ENCODE measurements around the gene VCAN.

The VCAN gene

DNA sequence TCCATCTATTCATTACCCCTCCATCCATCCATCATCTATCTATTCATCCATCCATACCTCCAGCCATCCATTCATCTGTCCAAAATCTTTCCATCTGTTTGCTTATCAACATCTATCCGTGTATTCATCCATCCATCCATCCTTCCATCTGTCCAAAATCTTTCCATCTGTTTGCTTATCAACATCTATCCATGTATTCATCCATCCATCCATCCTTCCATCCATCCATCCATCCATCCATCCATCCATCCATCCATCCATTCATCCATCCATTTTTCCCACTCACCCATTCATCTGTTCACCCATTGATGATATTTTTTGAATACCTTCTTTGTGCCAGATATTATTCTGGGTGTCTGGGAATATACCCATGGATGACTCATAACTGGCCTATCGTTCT, 12.8 kb downstream of the VCAN start:
- TF ChIP-seq, protein P1, sequence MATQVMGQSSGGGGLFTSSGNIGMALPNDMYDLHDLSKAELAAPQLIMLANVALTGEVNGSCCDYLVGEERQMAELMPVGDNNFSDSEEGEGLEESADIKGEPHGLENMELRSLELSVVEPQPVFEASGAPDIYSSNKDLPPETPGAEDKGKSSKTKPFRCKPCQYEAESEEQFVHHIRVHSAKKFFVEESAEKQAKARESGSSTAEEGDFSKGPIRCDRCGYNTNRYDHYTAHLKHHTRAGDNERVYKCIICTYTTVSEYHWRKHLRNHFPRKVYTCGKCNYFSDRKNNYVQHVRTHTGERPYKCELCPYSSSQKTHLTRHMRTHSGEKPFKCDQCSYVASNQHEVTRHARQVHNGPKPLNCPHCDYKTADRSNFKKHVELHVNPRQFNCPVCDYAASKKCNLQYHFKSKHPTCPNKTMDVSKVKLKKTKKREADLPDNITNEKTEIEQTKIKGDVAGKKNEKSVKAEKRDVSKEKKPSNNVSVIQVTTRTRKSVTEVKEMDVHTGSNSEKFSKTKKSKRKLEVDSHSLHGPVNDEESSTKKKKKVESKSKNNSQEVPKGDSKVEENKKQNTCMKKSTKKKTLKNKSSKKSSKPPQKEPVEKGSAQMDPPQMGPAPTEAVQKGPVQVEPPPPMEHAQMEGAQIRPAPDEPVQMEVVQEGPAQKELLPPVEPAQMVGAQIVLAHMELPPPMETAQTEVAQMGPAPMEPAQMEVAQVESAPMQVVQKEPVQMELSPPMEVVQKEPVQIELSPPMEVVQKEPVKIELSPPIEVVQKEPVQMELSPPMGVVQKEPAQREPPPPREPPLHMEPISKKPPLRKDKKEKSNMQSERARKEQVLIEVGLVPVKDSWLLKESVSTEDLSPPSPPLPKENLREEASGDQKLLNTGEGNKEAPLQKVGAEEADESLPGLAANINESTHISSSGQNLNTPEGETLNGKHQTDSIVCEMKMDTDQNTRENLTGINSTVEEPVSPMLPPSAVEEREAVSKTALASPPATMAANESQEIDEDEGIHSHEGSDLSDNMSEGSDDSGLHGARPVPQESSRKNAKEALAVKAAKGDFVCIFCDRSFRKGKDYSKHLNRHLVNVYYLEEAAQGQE (IDR thresholded peaks at IDR 0.05; ENCODE audit: insufficient read depth in 1 of 2, low read depth in 2 of 2, low read length in 2 of 2) = no peak
- TF ChIP-seq POLR2AphosphoS5 (IDR thresholded peaks at IDR 0.05; ENCODE audit: low read depth, low read length) = no peak
- TF ChIP-seq TAF1 (IDR thresholded peaks at IDR 0.05; ENCODE audit: borderline replicate concordance, insufficient read depth, low read length) = no peak
- no peak for TF ChIP-seq SIN3A (IDR thresholded peaks at IDR 0.05; ENCODE audit: borderline replicate concordance, insufficient read depth, low read length)
- no peak for TF ChIP-seq FOXP2 (optimal IDR thresholded peaks at IDR 0.05; ENCODE audit: borderline replicate concordance, extremely low read depth, extremely low read length, insufficient read depth)

DNA sequence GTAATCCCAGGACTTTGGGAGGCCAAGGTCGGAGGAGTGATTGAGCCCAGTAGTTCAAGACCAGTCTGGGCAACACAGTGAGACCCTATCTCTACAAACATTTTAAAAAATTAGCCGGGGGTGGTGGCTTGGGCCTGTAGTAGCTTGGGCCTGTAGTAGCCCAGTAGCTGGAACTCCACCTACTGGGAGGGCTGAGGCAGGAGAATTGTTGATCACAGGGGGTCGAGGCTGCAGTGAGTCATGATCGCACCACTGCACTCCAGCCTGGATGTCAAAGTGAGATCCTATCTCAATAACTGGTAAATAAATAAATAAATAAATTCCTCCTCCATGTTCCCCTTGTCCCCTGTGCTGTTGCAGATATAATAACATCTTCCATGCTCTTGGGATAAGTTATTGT, 14.3 kb downstream of the VCAN start:
- TF ChIP-seq FOXP2 (optimal IDR thresholded peaks at IDR 0.05; ENCODE audit: borderline replicate concordance, extremely low read depth, extremely low read length, insufficient read depth) (no peak), TAF1 (IDR thresholded peaks at IDR 0.05; ENCODE audit: borderline replicate concordance, insufficient read depth, low read length) (no peak), POLR2AphosphoS5 (IDR thresholded peaks at IDR 0.05; ENCODE audit: low read depth, low read length) (no peak), SIN3A (IDR thresholded peaks at IDR 0.05; ENCODE audit: borderline replicate concordance, insufficient read depth, low read length) (no peak)
- TF ChIP-seq, protein P1 (IDR thresholded peaks at IDR 0.05; ENCODE audit: insufficient read depth in 1 of 2, low read depth in 2 of 2, low read length in 2 of 2) = no peak

DNA sequence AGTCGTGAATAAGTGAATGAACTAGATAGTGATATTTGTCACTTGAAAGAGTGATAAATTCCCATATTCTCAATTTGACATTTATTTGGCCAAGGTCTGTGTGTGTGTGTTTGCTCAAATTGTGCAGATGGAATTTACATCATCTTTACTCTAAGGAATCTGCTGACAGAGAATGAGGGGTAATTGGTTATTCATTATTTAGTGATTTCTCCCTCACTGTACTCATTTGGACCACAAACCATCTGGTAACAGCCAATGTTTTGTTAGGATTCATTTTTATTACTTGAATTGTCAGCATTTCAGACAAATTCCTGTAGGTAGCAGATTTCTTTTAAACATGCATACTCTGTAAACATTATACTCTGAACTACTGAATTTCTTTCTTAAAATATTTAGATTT, 15.6 kb downstream of the VCAN start:
- TF ChIP-seq POLR2AphosphoS5 (IDR thresholded peaks at IDR 0.05; ENCODE audit: low read depth, low read length) (no peak), SIN3A (IDR thresholded peaks at IDR 0.05; ENCODE audit: borderline replicate concordance, insufficient read depth, low read length) (no peak), FOXP2 (optimal IDR thresholded peaks at IDR 0.05; ENCODE audit: borderline replicate concordance, extremely low read depth, extremely low read length, insufficient read depth) (no peak), TAF1 (IDR thresholded peaks at IDR 0.05; ENCODE audit: borderline replicate concordance, insufficient read depth, low read length) (no peak)
- TF ChIP-seq, protein P1 (IDR thresholded peaks at IDR 0.05; ENCODE audit: insufficient read depth in 1 of 2, low read depth in 2 of 2, low read length in 2 of 2) = no peak

DNA sequence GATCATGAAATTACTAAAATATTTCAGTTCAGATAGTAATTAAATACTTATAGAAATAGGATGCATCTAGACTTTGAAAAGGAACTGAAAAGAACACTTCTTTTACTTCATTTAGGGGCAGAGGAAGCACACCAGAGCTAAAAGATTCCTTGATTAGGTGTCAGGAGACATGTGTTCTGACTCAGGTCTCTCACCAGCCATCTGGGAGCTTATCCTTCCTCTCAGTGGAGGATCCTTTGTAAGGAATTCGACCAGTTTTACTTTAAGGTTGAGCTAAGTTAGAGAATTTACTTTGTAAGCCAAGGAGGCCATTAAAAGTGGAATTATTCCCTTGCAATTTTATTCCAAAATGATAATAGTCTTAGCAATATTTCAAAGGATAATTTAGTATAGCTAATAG, 16.7 kb downstream of the VCAN start:
- TF ChIP-seq POLR2AphosphoS5 (IDR thresholded peaks at IDR 0.05; ENCODE audit: low read depth, low read length) = no peak
- no peak for TF ChIP-seq SIN3A (IDR thresholded peaks at IDR 0.05; ENCODE audit: borderline replicate concordance, insufficient read depth, low read length)
- TF ChIP-seq, protein P1 (IDR thresholded peaks at IDR 0.05; ENCODE audit: insufficient read depth in 1 of 2, low read depth in 2 of 2, low read length in 2 of 2) = no peak
- no peak for TF ChIP-seq FOXP2 (optimal IDR thresholded peaks at IDR 0.05; ENCODE audit: borderline replicate concordance, extremely low read depth, extremely low read length, insufficient read depth)
- TF ChIP-seq TAF1 (IDR thresholded peaks at IDR 0.05; ENCODE audit: borderline replicate concordance, insufficient read depth, low read length) = no peak

DNA sequence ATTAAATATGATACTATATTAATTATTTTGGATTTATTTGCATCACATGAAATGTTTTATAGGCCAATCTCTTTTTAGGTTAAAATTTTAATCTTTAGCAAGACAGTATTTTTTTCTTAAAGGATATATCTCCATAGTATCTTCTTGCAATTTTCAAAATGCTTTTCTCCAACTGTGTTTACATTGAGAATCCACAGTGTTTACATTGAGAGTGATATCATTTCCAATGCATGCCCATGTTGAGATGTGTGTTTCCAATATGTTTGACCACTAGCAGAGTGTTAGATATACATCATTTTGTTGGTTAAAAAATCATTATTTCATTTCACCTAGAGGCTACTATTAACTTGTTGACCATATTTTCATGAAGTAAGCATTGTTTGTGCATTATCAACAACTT, 17.3 kb downstream of the VCAN start:
- TF ChIP-seq FOXP2 (optimal IDR thresholded peaks at IDR 0.05; ENCODE audit: borderline replicate concordance, extremely low read depth, extremely low read length, insufficient read depth) = no peak
- TF ChIP-seq TAF1 (IDR thresholded peaks at IDR 0.05; ENCODE audit: borderline replicate concordance, insufficient read depth, low read length) = no peak
- no peak for TF ChIP-seq SIN3A (IDR thresholded peaks at IDR 0.05; ENCODE audit: borderline replicate concordance, insufficient read depth, low read length)
- TF ChIP-seq, protein P1 (IDR thresholded peaks at IDR 0.05; ENCODE audit: insufficient read depth in 1 of 2, low read depth in 2 of 2, low read length in 2 of 2) = no peak
- no peak for TF ChIP-seq POLR2AphosphoS5 (IDR thresholded peaks at IDR 0.05; ENCODE audit: low read depth, low read length)
